SK-N-MC (cell line): ENCODE data around the gene AGAP1.

Source experiments
- EZH2 ChIP-seq: fragments of 200-600 bp; sonication (generic); IDR thresholded peaks from one replicate; pipeline ENCODE4 v1.6.1; 2017; ENCODE audit warnings: antibody characterized with exemption
- FOXP2 ChIP-seq: optimal IDR thresholded peaks from 2 replicates; pipeline ENCODE3; 2011; ENCODE audit warnings: mild to moderate bottlenecking, moderate library complexity; ENCODE audit not compliant: insufficient read depth; ENCODE audit errors: extremely low read length, control extremely low read depth
- POLR2AphosphoS5 ChIP-seq: IDR thresholded peaks from 2 replicates; pipeline ENCODE4 v1.6.1; 2012; ENCODE audit warnings: mild to moderate bottlenecking, low read depth, low read length, borderline replicate concordance

- TF ChIP-seq EZH2 (no peak), POLR2AphosphoS5 (no peak), FOXP2 (no peak)
Observed at GRCh38 chr2:236040600-236041328, 546.9 kb downstream of the AGAP1 start.
